C4-2B (cell line): ENCODE data around the gene CTNNA3.

Experiments
- H3K27ac ChIP-seq: fragments of 450-650 bp; 2 replicates; pipeline ENCODE4 v1.5.1; 2017
- ZFX ChIP-seq: fragments of 450-650 bp; IDR thresholded peaks from 2 replicates; pipeline ENCODE4 v1.6.1; 2017
- TF ChIP-seq, protein P1 (sequence below): fragments of 450-650 bp; conservative IDR thresholded peaks from 2 replicates; pipeline ENCODE4 v1.5.1; 2017; ENCODE audit warnings: mild to moderate bottlenecking

CTNNA3 gene

DNA sequence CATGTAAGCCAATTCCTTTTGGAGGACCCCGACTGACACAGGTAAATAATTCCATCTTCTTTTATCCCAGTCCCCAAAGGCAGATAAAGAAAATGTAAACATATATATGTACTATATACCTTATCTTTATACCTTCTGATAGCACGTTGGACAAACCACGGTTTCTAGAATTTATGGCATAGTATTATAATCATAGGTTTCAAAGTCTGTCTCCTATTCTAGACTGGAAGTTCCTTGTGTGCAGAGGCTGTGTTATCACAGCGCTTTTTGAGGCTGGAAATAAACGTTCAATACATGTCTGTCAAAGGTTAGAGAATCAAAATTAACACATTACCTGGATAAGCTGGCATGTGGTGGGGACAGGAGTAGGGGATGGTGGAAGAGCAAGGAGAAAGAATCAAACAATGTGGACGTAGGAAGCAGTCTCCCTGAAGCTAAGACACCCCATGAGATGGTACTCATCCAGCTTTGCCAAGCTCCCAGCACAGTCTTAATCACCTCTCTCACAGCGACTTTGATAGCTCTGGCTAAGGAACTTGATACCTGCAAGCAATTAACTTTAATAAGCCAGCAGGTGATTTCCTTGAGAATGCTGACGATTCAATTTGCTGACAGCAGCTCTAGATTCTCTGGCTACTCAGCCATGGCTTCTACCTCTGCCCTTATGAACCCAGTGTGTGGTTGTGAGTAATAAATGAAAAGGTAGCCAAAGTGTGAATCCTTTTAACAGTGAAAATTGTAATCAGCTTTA lies 978.6 kb downstream of the CTNNA3 start:
- H3K27ac ChIP-seq = no peak overlapping the region
- no peak for TF ChIP-seq ZFX

DNA sequence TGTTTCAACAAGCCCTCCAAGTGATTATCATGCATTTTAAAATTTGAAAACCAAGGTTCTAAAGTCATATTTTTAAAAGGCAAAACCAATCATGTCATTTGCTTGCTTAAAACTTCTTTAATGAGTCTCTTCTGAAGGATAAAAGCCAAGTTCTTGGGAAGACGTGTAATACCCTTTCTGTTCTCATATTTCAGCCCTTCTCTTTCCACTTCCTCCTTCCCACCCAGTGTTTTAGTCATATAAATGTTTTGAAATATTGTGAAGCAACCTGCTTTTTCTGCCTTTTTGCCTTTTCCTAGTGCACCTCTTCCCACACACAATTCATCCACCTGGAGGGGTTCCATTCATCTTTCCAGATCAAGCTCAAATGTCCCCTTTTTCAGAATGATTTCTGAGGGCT lies 981.3 kb downstream of the CTNNA3 start:
- H3K27ac ChIP-seq = no peak overlapping the region
- TF ChIP-seq, protein P1, sequence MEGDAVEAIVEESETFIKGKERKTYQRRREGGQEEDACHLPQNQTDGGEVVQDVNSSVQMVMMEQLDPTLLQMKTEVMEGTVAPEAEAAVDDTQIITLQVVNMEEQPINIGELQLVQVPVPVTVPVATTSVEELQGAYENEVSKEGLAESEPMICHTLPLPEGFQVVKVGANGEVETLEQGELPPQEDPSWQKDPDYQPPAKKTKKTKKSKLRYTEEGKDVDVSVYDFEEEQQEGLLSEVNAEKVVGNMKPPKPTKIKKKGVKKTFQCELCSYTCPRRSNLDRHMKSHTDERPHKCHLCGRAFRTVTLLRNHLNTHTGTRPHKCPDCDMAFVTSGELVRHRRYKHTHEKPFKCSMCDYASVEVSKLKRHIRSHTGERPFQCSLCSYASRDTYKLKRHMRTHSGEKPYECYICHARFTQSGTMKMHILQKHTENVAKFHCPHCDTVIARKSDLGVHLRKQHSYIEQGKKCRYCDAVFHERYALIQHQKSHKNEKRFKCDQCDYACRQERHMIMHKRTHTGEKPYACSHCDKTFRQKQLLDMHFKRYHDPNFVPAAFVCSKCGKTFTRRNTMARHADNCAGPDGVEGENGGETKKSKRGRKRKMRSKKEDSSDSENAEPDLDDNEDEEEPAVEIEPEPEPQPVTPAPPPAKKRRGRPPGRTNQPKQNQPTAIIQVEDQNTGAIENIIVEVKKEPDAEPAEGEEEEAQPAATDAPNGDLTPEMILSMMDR = no peak
- TF ChIP-seq ZFX = no peak

DNA sequence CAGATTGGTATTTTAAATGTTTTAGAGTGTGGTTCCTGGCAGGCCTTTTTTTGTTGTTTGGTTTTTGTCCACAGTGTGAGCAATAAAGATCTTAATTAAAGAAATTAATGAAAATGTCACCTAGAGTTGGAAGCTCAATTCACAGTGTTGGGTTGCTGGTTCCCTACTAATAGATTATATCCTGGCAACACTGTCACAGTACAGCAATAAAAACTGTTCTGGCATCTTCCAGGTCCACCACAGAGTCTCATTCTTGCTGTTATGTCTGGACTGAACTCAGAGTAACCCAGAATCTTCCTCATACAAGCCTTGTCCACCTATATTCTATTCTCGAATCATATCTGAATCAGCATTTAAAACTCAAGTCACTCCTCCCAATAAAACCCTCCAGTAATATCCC lies 982.6 kb downstream of the CTNNA3 start:
- TF ChIP-seq, protein P1 = no peak
- no peak for TF ChIP-seq ZFX
- no peak overlapping the region for H3K27ac ChIP-seq

DNA sequence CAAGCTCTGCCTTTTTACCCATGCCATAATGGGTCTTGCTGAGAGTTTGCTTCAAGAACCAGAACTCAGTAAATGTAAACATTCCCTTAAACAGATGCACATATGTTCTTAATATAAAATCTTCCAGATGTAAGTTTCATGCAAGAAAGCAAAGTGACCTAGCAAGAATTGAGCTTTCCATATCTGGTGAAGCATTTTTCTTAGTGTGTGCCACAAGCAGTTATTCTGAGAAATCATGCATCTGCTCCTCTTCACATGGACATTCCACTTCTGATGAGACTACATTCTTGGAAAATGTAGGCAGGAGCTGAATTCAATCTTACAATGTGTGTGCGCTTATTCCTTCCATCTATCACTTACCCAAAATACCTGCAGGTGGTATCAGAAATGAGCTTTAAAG lies 997.9 kb downstream of the CTNNA3 start:
- TF ChIP-seq ZFX = no peak
- TF ChIP-seq, protein P1 = no peak
- H3K27ac ChIP-seq = no peak overlapping the region

DNA sequence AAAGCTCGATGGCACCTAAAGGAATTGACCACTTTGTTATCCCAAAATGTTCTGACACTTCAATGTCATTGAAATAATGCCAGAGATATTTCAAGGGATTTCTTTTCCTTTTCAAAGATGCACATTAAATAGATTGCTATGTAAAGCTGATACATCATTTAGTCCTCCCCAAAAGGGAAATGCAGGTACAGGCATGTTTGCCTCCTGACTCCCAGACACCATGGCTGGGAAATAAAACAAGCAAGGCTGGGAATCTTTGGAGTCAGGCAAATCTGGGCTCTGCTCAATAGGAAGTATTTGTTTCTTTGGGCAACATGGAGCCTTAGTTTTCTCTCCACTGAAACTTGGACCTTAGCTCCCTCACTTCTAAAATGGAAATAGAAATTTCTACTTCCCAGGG lies 1000.9 kb downstream of the CTNNA3 start:
- H3K27ac ChIP-seq = no peak overlapping the region
- TF ChIP-seq ZFX = no peak
- TF ChIP-seq, protein P1 = no peak

DNA sequence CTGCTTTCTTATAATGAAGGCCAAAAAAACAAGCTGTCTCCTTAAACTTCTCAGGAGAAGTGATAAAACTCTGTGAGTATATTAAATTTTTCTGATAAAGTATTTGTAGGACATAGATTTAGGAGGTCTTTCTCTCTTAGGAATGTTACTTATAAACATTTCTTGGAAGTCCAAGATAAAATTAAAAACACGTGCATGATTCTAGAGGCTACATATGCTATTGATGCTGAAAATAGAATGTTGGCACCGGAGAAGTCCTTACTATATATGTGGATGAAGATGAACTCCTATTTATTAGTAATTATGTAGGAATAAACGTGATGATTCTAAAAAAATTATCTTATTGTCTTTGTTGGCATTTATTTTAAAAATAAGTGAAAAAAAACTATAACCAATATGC lies 1011.4 kb downstream of the CTNNA3 start:
- TF ChIP-seq, protein P1 = no peak
- TF ChIP-seq ZFX = no peak
- no peak overlapping the region for H3K27ac ChIP-seq

DNA sequence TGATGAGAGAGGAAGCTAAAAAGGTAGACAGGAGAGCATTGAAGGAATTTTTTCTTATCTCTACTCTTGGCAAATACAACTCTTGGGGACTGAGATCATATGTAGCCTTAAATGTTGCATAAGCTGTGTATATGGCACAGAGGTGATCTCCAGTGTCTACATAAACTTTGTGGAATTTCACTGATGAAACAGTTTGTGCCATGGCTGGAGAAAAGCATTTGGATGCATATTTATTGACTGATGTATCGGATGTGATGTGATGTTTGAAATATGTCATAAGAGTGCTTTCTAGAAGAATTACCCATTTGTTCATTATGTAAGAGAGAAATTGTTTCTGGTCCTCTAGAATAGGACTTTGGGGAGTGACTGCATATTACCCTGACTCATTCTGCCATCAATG lies 1015.1 kb downstream of the CTNNA3 start:
- TF ChIP-seq ZFX = no peak
- TF ChIP-seq, protein P1 = no peak
- no peak overlapping the region for H3K27ac ChIP-seq

DNA sequence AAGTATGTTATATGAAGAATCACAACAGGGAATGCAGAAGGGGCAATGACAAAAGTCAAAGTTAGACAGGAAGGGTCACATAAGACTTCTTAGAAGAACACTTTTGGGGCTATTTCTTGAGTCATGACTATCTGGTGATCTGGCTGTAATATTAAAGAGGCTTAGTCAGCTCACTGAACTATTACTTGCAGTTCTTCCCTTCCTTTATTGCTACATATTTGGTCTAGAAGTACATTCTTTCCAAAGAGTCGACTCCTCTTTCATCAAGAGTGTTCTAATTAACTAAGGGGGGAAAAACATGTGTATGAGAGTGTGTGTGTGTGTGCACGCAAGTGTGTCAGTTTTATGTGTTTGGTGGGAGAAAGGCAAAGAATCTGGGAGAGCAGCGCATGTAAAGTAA lies 1017.5 kb downstream of the CTNNA3 start:
- TF ChIP-seq, protein P1 = no peak
- TF ChIP-seq ZFX = no peak

More for the DNA sequence above, 1017.5 kb downstream of the CTNNA3 start:
- H3K27ac ChIP-seq = no peak overlapping the region
